BJ (cell line): ENCODE data around the gene ZNF688. TPM values are rescaled to one million over a fixed set of nuclear protein-coding genes. Genes with fewer than 3 reads are reported as not detected.

Experiments
- CTCF ChIA-PET: fragments of 350-600 bp; formaldehyde crosslinking; extraction: SDS; loops from one replicate; lab custom pipeline; 2021; ENCODE audit warnings: antibody characterized with exemption, inconsistent platforms; lab: Yijun Ruan, JAX
- POLR2A ChIA-PET: fragments of 300-600 bp; sonication (Branson Sonifier 250); formaldehyde crosslinking; extraction: SDS; loops from one replicate; lab custom pipeline; 2021; ENCODE audit warnings: antibody characterized with exemption; lab: Charles Lee
- DNase-seq: peaks from one replicate; pipeline ENCODE4 v3.0.0-alpha.2; 2011; ENCODE audit warnings: low read depth
- H3K27me3 ChIP-seq: 2 replicates; pipeline ENCODE4 v1.6.0; 2011; ENCODE audit warnings: low read length; ENCODE audit not compliant: control insufficient read depth, insufficient read depth
- H3K36me3 ChIP-seq: 2 replicates; pipeline ENCODE4 v1.5.1; 2011; ENCODE audit warnings: low read length; ENCODE audit not compliant: control insufficient read depth, insufficient read depth
- H3K4me3 ChIP-seq: 2 replicates; pipeline ENCODE4 v1.5.1; 2011; ENCODE audit warnings: low read depth, mild to moderate bottlenecking, control low read depth, low read length
- CTCF ChIP-seq: IDR thresholded peaks from 2 replicates; pipeline ENCODE4 v1.5.1; 2011; ENCODE audit warnings: low read depth, mild to moderate bottlenecking, control low read depth, inconsistent platforms, low read length, moderate library complexity; ENCODE audit not compliant: insufficient read depth
- polyA plus RNA-seq: library from polyadenylated mRNA; depleted of rRNA; stranded (reverse); fragments of >200 nt; gene quantifications from 2 replicates; pipeline ENCODE4 v1.2.3, GENCODE V29; 2011

The ZNF688 gene
- polyA plus RNA-seq, 1 experiment: 6.3 TPM

- H3K36me3 ChIP-seq: peaks cover 11% of the 10 kb centered on the region
- ChIA-PET POLR2A (no interaction called here), CTCF (interaction anchor here (1.9 kb wide), 1 partner anchor 24 kb away, joined by 4 read pairs; no protein-coding TSS in a partner anchor)
- DNase-seq: no peak
- no peak overlapping the region for H3K4me3 ChIP-seq
- H3K27me3 ChIP-seq: no peaks in the 10 kb centered on the region
- no peak for TF ChIP-seq CTCF
Observed at GRCh38 chr16:30605158-30605557, 33.6 kb upstream of the ZNF688 start.

GRCh38 chr16:30604316-30604947, 32.9 kb upstream of the ZNF688 start:
- CTCF ChIA-PET: interaction anchor here (1.9 kb wide), 1 partner anchor 25 kb away, joined by 4 read pairs; no protein-coding TSS in a partner anchor
- no peak for DNase-seq
- no peak overlapping the region for H3K4me3 ChIP-seq
- peaks cover 11% of the 10 kb centered on the region for H3K36me3 ChIP-seq
- TF ChIP-seq CTCF: no peak
- POLR2A ChIA-PET: no interaction called here
- H3K27me3 ChIP-seq: no peaks in the 10 kb centered on the region

GRCh38 chr16:30603945-30604315, 32.4 kb upstream of the ZNF688 start:
- ChIA-PET POLR2A (no interaction called here), CTCF (interaction anchor here (0.6 to 1.9 kb wide), 2 partner anchors 21 to 25 kb away, joined by 3 to 4 read pairs; no protein-coding TSS in a partner anchor)
- no peaks in the 10 kb centered on the region for H3K27me3 ChIP-seq
- H3K36me3 ChIP-seq: peaks cover 11% of the 10 kb centered on the region
- no peak for DNase-seq
- no peak overlapping the region for H3K4me3 ChIP-seq
- no peak for TF ChIP-seq CTCF

GRCh38 chr16:30602616-30603277, 31.2 kb upstream of the ZNF688 start:
- TF ChIP-seq CTCF: no peak
- peaks cover 11% of the 10 kb centered on the region for H3K36me3 ChIP-seq
- CTCF ChIA-PET: interaction anchor here (1.0 to 1.4 kb wide), 4 partner anchors 13 to 193 kb away, joined by 3 read pairs; partner anchors contain the start of gene ZNF785
- H3K4me3 ChIP-seq: no peak overlapping the region
- POLR2A ChIA-PET: interaction anchor here (0.6 kb wide), 1 partner anchor 9 kb away, joined by 4 read pairs; no protein-coding TSS in a partner anchor
- H3K27me3 ChIP-seq: no peaks in the 10 kb centered on the region
- DNase-seq: no peak

GRCh38 chr16:30601966-30602365, 30.5 kb upstream of the ZNF688 start:
- no peak for TF ChIP-seq CTCF
- no peak overlapping the region for H3K4me3 ChIP-seq
- no peak for DNase-seq
- peaks cover 11% of the 10 kb centered on the region for H3K36me3 ChIP-seq
- no peaks in the 10 kb centered on the region for H3K27me3 ChIP-seq
- ChIA-PET POLR2A (no interaction called here), CTCF (interaction anchor here (1.0 to 1.1 kb wide), 2 partner anchors 10 to 193 kb away, joined by 3 read pairs; no protein-coding TSS in a partner anchor)
